OCI-LY7 (cell line): ENCODE data around the gene TAS2R40. TPM values are rescaled to one million over a fixed set of nuclear protein-coding genes. Genes with fewer than 3 reads are reported as not detected.

Experiments used
- BruUV-seq: library from RNA; stranded (reverse); fragments of 400-500 nt; replicated peaks from 2 replicates; lab custom pipeline; 2021; lab: Mats Ljungman, UMichigan
- CTCF ChIA-PET: fragments of 300-600 bp; sonication (Branson Sonifier 250); formaldehyde crosslinking; loops from one replicate; lab custom pipeline; 2022; ENCODE audit warnings: antibody characterized with exemption; ENCODE audit not compliant: unreplicated experiment; lab: Charles Lee
- POLR2A ChIA-PET: fragments of 300-600 bp; sonication (Branson Sonifier 250); formaldehyde crosslinking; loops from one replicate; lab custom pipeline; 2022; ENCODE audit warnings: antibody characterized with exemption; lab: Charles Lee
- DNase-seq: peaks from one replicate; pipeline ENCODE4 v3.0.0-alpha.2; 2015; ENCODE audit warnings: low spot score
- H2AFZ ChIP-seq: fragments of 200-600 bp; sonication (generic), shearing (Covaris generic); 2 replicates; pipeline ENCODE4 v1.6.1; 2014; ENCODE audit warnings: mild to moderate bottlenecking, antibody characterized with exemption, low read length, moderate library complexity
- H3K27ac ChIP-seq: fragments of 200-600 bp; sonication (generic); 2 replicates; pipeline ENCODE4 v1.5.1; 2014; ENCODE audit warnings: mixed run types, low read depth, mild to moderate bottlenecking, moderate library complexity, low read length, inconsistent platforms; ENCODE audit not compliant: poor library complexity, severe bottlenecking
- H3K36me3 ChIP-seq: fragments of 200-600 bp; sonication (generic); 2 replicates; pipeline ENCODE4 v1.6.1; 2014; ENCODE audit warnings: mild to moderate bottlenecking, antibody characterized with exemption, low read length, moderate library complexity, mixed read lengths; ENCODE audit not compliant: insufficient read depth
- H3K4me1 ChIP-seq: fragments of 200-600 bp; sonication (generic); 2 replicates; pipeline ENCODE4 v1.5.1; 2014; ENCODE audit warnings: mild to moderate bottlenecking, low read length; ENCODE audit not compliant: insufficient read depth, poor library complexity, severe bottlenecking
- H3K4me2 ChIP-seq: fragments of 200-600 bp; sonication (generic); 2 replicates; pipeline ENCODE4 v1.6.1; 2014; ENCODE audit warnings: mild to moderate bottlenecking, low read length
- H3K4me3 ChIP-seq: fragments of 200-600 bp; sonication (generic); 2 replicates; pipeline ENCODE4 v1.5.1; 2014; ENCODE audit warnings: mild to moderate bottlenecking, low read depth, low read length; ENCODE audit not compliant: poor library complexity, severe bottlenecking
- H3K79me2 ChIP-seq: fragments of 200-600 bp; sonication (generic); 2 replicates; pipeline ENCODE4 v1.6.1; 2016; ENCODE audit warnings: low read depth, mild to moderate bottlenecking, low read length, moderate library complexity, mixed read lengths; ENCODE audit not compliant: insufficient read depth
- H3K9me2 ChIP-seq: fragments of 200-600 bp; sonication (generic); 2 replicates; pipeline ENCODE4 v1.6.1; 2016; ENCODE audit warnings: mild to moderate bottlenecking, low read length, mixed read lengths; ENCODE audit not compliant: insufficient read depth
- H3K9me3 ChIP-seq: fragments of 200-600 bp; sonication (generic); 2 replicates; pipeline ENCODE4 v1.6.1; 2014; ENCODE audit warnings: mild to moderate bottlenecking, mixed run types, low read length, mixed read lengths
- H4K20me1 ChIP-seq: fragments of 200-600 bp; sonication (generic); 2 replicates; pipeline ENCODE4 v1.6.1; 2014; ENCODE audit warnings: mild to moderate bottlenecking, antibody characterized with exemption, low read length, moderate library complexity, mixed read lengths; ENCODE audit not compliant: insufficient read depth
- EZH2phosphoT487 ChIP-seq: fragments of 200-600 bp; sonication (generic); IDR thresholded peaks from 2 replicates; pipeline ENCODE4 v1.6.1; 2018; ENCODE audit warnings: low read depth, borderline replicate concordance, mild to moderate bottlenecking, mixed run types, antibody characterized with exemption, low read length, moderate library complexity, mixed read lengths
- intact Hi-C: fragments of 100-400 bp; cut with micrococcal nuclease; formaldehyde crosslinking; loops from one replicate; pipeline ENCODE4 v1.10.0; 2022; ENCODE audit not compliant: unreplicated experiment
- total RNA-seq, 2 experiments: library from RNA; depleted of rRNA in 1 of 2; stranded (reverse); fragments of >200 nt in 1 of 2; shearing (Covaris generic) in 1 of 2; gene quantifications; 2 replicates each; pipeline ENCODE4 v1.2.3, GENCODE V29; 2014 to 2022
- TF ChIP-seq, protein P1 (sequence below): fragments of 200-600 bp; sonication (generic); conservative IDR thresholded peaks from 2 replicates; pipeline ENCODE4 v1.5.1; 2014; ENCODE audit warnings: mild to moderate bottlenecking, antibody characterized with exemption, low read length, moderate library complexity, mixed read lengths

Gene TAS2R40
- total RNA-seq, 2 experiments from 2014 or later = not detected

DNA sequence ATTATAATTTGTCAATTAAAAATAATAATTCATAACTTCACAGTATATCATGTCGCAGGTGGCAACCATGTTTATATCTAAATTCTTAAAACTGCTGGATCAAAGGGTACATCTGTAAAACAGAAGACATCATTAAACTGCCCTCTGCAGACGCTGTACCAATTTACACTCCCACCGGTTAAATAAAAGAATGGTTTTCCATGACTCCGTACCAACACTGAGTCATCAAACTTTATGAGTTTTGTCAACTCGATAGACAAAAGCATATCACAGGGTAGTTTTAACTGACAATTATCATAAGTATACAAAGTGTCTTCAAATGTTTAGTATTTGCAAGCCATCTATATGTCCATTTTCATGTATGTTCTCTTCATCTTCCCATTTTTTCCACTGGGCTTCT lies 35.7 kb downstream of the TAS2R40 start:
- H3K27ac ChIP-seq = no peak overlapping the region
- no peak overlapping the region for H3K4me2 ChIP-seq
- intact Hi-C loops = no loop called here
- TF ChIP-seq, protein P1, sequence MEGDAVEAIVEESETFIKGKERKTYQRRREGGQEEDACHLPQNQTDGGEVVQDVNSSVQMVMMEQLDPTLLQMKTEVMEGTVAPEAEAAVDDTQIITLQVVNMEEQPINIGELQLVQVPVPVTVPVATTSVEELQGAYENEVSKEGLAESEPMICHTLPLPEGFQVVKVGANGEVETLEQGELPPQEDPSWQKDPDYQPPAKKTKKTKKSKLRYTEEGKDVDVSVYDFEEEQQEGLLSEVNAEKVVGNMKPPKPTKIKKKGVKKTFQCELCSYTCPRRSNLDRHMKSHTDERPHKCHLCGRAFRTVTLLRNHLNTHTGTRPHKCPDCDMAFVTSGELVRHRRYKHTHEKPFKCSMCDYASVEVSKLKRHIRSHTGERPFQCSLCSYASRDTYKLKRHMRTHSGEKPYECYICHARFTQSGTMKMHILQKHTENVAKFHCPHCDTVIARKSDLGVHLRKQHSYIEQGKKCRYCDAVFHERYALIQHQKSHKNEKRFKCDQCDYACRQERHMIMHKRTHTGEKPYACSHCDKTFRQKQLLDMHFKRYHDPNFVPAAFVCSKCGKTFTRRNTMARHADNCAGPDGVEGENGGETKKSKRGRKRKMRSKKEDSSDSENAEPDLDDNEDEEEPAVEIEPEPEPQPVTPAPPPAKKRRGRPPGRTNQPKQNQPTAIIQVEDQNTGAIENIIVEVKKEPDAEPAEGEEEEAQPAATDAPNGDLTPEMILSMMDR = no peak
- no peak for TF ChIP-seq EZH2phosphoT487
- no peaks in the 10 kb centered on the region for H3K79me2 ChIP-seq
- H3K4me3 ChIP-seq = no peak overlapping the region
- H2AFZ ChIP-seq = no peak overlapping the region
- no peaks in the 10 kb centered on the region for H4K20me1 ChIP-seq
- ChIA-PET POLR2A (interaction anchor here (1.0 to 1.8 kb wide), 2 partner anchors 9 to 33 kb away, joined by 3 to 5 read pairs; no protein-coding TSS in a partner anchor), CTCF (interaction anchor here (1.1 kb wide), 1 partner anchor 42 kb away, joined by 3 read pairs; no protein-coding TSS in a partner anchor)
- H3K36me3 ChIP-seq = no peaks in the 10 kb centered on the region
- no peaks in the 10 kb centered on the region for H3K9me2 ChIP-seq
- BruUV-seq = no TSS peak
- no peak for DNase-seq
- H3K9me3 ChIP-seq = peaks cover 5% of the 10 kb centered on the region; the same call in 1 of the 2 replicates
- peaks cover 3% of the 10 kb centered on the region for H3K4me1 ChIP-seq

DNA sequence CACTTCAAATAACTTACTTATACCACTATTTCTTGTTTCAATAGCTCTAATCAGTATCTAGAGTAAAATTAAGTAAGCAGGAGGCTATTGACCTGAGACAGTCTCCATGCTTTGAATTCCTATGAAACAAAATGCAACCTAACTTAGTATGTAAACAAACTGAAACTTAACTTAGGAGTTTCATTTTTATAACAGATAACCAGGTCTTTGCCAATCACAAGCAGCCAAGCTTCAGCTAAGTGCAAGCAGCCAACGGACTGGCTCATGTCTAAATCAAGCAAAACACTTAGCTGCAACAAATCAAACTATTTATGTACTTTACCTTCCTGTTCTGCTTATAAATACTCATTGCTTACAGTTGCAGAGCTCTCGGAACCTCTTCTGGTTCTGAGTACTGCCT lies 37.0 kb downstream of the TAS2R40 start:
- H2AFZ ChIP-seq = peak overlapping the region; percentile 27; the same call in 1 of the 2 replicates
- H4K20me1 ChIP-seq = no peaks in the 10 kb centered on the region
- peaks cover 4% of the 10 kb centered on the region for H3K4me1 ChIP-seq
- BruUV-seq = no TSS peak
- H3K27ac ChIP-seq = no peak overlapping the region
- no peak for TF ChIP-seq EZH2phosphoT487
- TF ChIP-seq, protein P1 = no peak
- no peak overlapping the region for H3K4me3 ChIP-seq
- H3K9me2 ChIP-seq = no peaks in the 10 kb centered on the region
- ChIA-PET POLR2A (interaction anchor here (0.5 to 1.8 kb wide), 6 partner anchors 8 to 1612 kb away, joined by 3 to 6 read pairs (median 4); partner anchors contain the start of gene CASP2), CTCF (no interaction called here)
- H3K9me3 ChIP-seq = peaks cover 5% of the 10 kb centered on the region; the same call in 1 of the 2 replicates
- H3K79me2 ChIP-seq = no peaks in the 10 kb centered on the region
- intact Hi-C loops = no loop called here
- H3K36me3 ChIP-seq = no peaks in the 10 kb centered on the region
- H3K4me2 ChIP-seq = no peak overlapping the region
- DNase-seq = no peak

DNA sequence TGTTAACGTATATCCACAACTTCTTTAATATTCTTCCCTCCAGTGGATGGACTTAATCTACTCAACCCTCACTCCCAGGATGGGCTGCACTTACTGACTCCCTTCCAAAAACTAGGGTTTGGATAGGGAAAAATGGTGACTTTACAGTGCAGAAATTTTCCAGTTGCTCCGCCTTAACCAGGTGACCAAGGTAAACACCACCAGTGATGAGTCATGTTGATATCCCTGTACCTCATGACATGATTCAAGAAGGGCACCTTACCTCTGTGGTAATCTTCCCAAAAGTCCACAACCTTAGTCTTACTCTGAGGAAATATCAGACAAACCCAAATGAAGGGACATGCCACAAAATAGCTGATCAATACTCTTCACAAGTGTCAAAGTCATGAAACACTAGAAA lies 37.9 kb downstream of the TAS2R40 start:
- Histone ChIP-seq H2AFZ (no peak overlapping the region), H4K20me1 (no peaks in the 10 kb centered on the region), H3K27ac (no peak overlapping the region), H3K36me3 (no peaks in the 10 kb centered on the region), H3K9me3 (no peaks in the 10 kb centered on the region), H3K4me1 (peaks cover 8% of the 10 kb centered on the region), H3K9me2 (no peaks in the 10 kb centered on the region), H3K79me2 (no peaks in the 10 kb centered on the region), H3K4me3 (no peak overlapping the region), H3K4me2 (no peak overlapping the region)
- TF ChIP-seq, protein P1 = no peak
- TF ChIP-seq EZH2phosphoT487 = no peak
- ChIA-PET CTCF (no interaction called here), POLR2A (interaction anchor here (0.6 to 1.2 kb wide), 2 partner anchors 9 to 11 kb away, joined by 3 to 6 read pairs; no protein-coding TSS in a partner anchor)
- no TSS peak for BruUV-seq
- no peak for DNase-seq
- intact Hi-C loops = no loop called here
